Placental epithelial cell (primary cell): ENCODE measurements around the gene KCND2. TPM values are rescaled to one million over a fixed set of nuclear protein-coding genes. Genes with fewer than 3 reads are reported as not detected.

Experiments used
- small RNA-seq: library from RNA; depleted of rRNA; stranded (forward); fragments of <200 nt; gene quantifications from one replicate; pipeline ENCODE3, GENCODE V24; 2012
- total RNA-seq: library from RNA; depleted of rRNA; stranded (reverse); fragments of >200 nt; gene quantifications from 2 replicates; pipeline ENCODE4 v1.2.3, GENCODE V29; 2012

Gene KCND2
- not detected in 2 replicates for total RNA-seq

DNA sequence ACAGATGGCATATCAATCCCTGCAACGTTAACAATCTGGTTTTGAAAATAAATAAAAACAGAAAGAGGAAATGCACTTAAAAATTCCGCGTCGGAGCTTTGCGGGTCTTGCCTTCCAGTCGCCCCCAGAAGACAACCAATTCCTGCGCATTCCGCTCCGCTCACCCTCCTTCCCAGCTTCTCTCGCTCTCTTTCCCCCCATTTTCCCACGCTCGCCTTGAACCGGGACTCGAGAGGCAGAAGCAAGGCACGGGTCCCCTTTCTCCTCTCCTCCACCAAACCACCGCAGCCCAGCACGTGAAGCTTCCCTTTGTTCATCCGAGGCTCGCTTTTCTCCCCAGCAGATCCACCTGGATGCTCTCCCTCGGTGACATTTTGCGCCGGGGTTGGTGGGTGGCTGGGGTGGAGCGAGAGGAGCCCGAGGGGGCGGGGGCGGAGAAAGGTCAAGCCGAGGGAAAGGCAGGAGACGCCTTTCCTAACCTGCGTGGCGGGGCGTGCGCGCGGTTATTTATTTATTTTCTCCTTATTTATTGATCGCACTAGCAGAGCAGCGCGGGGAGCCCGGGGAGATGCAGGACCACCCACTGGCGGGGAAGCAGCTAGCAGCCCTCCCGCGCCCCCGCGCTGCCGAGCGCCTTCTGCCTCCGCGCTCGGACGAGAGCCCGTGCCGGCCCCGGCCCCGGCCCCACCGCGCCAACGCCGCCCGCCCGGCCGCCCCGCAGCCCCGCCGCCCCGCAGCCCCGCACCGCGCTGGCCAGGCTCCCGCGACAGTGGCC lies at the start of gene KCND2:
KCND2 (plus strand) TSS at position 475 of the 775 bp plus-strand sequence.

Small RNA genes within 50 kb of the gene (small RNA-seq; reads per million reads assigned to genes)
- gene RNU6-581P, result not detected
